Heart left ventricle (tissue), 16 donors: Measurements from ENCODE around the gene STUB1. TPM values are rescaled to one million over a fixed set of nuclear protein-coding genes. Genes with fewer than 3 reads are reported as not detected.

ENCODE experiments used
- ATAC-seq, 4 donors: fragments of 200-7000 bp; cut with Tn5 transposase; one replicate each; pipeline ENCODE4 v1.9.1; 2020 to 2022; ENCODE audit warnings: moderate library complexity in 4 of 4, mild to moderate bottlenecking in 3 of 4, moderate number of reproducible peaks in 1 of 4
- DNase-seq, 5 donors: peaks; one replicate each; pipeline ENCODE4 v3.0.0-alpha.2; 2020
- H3K27ac ChIP-seq, 12 donors: fragments of 200-600 bp; sonication (generic) in 4 of 12; one replicate each; pipeline versions ENCODE4 v1.5.0 to v1.8.0; 2016 to 2022; ENCODE audit warnings: mild to moderate bottlenecking in 2 of 12
- H3K27me3 ChIP-seq, 9 donors: fragments of 200-600 bp; sonication (generic) in 2 of 9; one replicate each; pipeline versions ENCODE4 v1.5.1 to v1.8.0; 2016 to 2022; ENCODE audit warnings: mild to moderate bottlenecking in 3 of 9
- H3K36me3 ChIP-seq, 9 donors: fragments of 200-600 bp; sonication (generic) in 2 of 9; one replicate each; pipeline versions ENCODE4 v1.5.0 to v1.8.0; 2018 to 2022; ENCODE audit warnings: mild to moderate bottlenecking in 2 of 9
- H3K4me1 ChIP-seq, 12 donors: fragments of 200-600 bp; sonication (generic) in 4 of 12; one replicate each; pipeline versions ENCODE4 v1.5.0 to v1.8.0; 2016 to 2022; ENCODE audit warnings: mild to moderate bottlenecking in 3 of 12
- H3K4me3 ChIP-seq, 12 donors: fragments of 200-600 bp; sonication (generic) in 4 of 12; one replicate each; pipeline versions ENCODE4 v1.5.0 to v1.8.0; 2017 to 2022; ENCODE audit warnings: mild to moderate bottlenecking in 9 of 12, moderate library complexity in 4 of 12
- H3K9me3 ChIP-seq, 12 donors: fragments of 200-600 bp; sonication (generic) in 4 of 12; one replicate each; pipeline versions ENCODE4 v1.5.0 to v1.8.0; 2016 to 2022; ENCODE audit warnings: mild to moderate bottlenecking in 1 of 12
- CTCF ChIP-seq, 12 donors: fragments of 200-600 bp; sonication (generic) in 4 of 12; IDR thresholded peaks; one replicate each; pipeline versions ENCODE4 v1.5.0 to v1.8.0; 2018 to 2022; ENCODE audit warnings: antibody characterized with exemption in 12 of 12, mild to moderate bottlenecking in 5 of 12
- POLR2A ChIP-seq, 2 donors: fragments of 450-650 bp; IDR thresholded peaks; one replicate each; pipeline ENCODE4 v1.6.1; 2017; ENCODE audit warnings: antibody characterized with exemption in 2 of 2, mild to moderate bottlenecking in 2 of 2, moderate library complexity in 2 of 2
- WGBS, 4 donors: extraction: QIAGEN DNeasy Blood & Tissue Kit in 2 of 4; methylation state at CpG; one replicate each; pipeline versions ENCODE4 v1.1.5 to v1.1.7; 2013 to 2018; 5-methylcytosine and 5-hydroxymethylcytosine counted together
- intact Hi-C, 10 donors: fragments of 100-400 bp; cut with DNase I; formaldehyde crosslinking; loops; one replicate each; pipeline versions ENCODE4 v1.11.1 to v1.14.2; 2022
- polyA plus RNA-seq, 2 donors: library from polyadenylated mRNA; stranded (reverse); fragments of 200-250 nt; gene quantifications; one replicate each; pipeline ENCODE4 v1.2.3, GENCODE V29; 2013
- total RNA-seq, 9 donors: library from RNA; depleted of rRNA in 2 of 9; stranded (reverse); fragments of >200 nt in 2 of 9; fragmentation: NEBNext Ultra II Directional in 3 of 9; extraction: Animal tissue kit (Norgen Biotek cat#: 25700) in 3 of 9; gene quantifications; one replicate each; pipeline versions ENCODE4 v1.1.0 to v1.2.4, GENCODE V29; 2016 to 2023
- donor health status: ischemic (EF 13 %, LVEDD 7.1; RV severe dilation, severe dysfunction).
- donor health status: healthy with polysubstance abuse.
- donor health status: DM: no; HTN: yes; CAD: no.
- donor health status: DM: no; HTN: no; CAD: no.
- donor health status: ischemic (EF 25% LVEDD 6.9; RV normal size, moderate dysfunction).
- donor health status: ischemic (EF 25% LVEDD 5.7; RV mildly dilated, moderate dysfunction).
- donor health status: healthy.
- donor health status: DM: yes; HTN: yes; CAD: no.
- donor health status: ischemic (EF 35%, LVEDD 5.7; RV mildly dilated, moderate dysfunction).
- donor health status: nonischemic (EF 11% LVEDD 7.7; RV severe dilation, severe dysfunction).
- donor health status: DM: yes; HTN: yes; CAD: no.
- donor health status: PGD.
- donor health status: ischemic (EF 29% LVEDD 5.4; RV normal size, mild dysfunction).
- donor health status: nonischemic (EF 23%, LVEDD 6.1; RV moderate dilation, normal function).

The STUB1 gene
- total and polyA plus RNA-seq, 11 donors, result 93.7 to 198 (median 116) TPM

GRCh38 chr16:670485-671352 is 9.5 kb upstream of the STUB1 start:
- WGBS, 4 donors, result 87 to 91% (median 89%) methylated on average over 25 to 52 of the region's 52 CpGs
- TF ChIP-seq CTCF (IDR thresholded peaks at IDR 0.05) (no peak), POLR2A (IDR thresholded peaks at IDR 0.05) (no peak)
- Histone ChIP-seq H3K27me3 (no peaks in the 10 kb centered on the region), H3K36me3 (peaks cover 0 to 53% (median 47%) of the 10 kb centered on the region in 9 donors), H3K9me3 (no peaks in the 10 kb centered on the region), H3K4me3 (no peak overlapping the region), H3K27ac (no peak overlapping the region), H3K4me1 (peaks cover 6 to 40% (median 27%) of the 10 kb centered on the region in 12 donors)
- ATAC-seq, result no peak
- intact Hi-C loops, result no loop called here
- DNase-seq, result no peak

- no peak overlapping the region for H3K27ac ChIP-seq
- H3K4me1 ChIP-seq, result peaks cover 6 to 43% (median 27%) of the 10 kb centered on the region in 12 donors
- ATAC-seq, result no peak
- no peak for TF ChIP-seq CTCF (IDR thresholded peaks at IDR 0.05)
- TF ChIP-seq POLR2A (IDR thresholded peaks at IDR 0.05), result no peak
- H3K27me3 ChIP-seq, result no peaks in the 10 kb centered on the region
- H3K4me3 ChIP-seq, result no peak overlapping the region
- H3K36me3 ChIP-seq, result peaks cover 0 to 53% (median 47%) of the 10 kb centered on the region in 9 donors
- H3K9me3 ChIP-seq, result no peaks in the 10 kb centered on the region
- WGBS, 4 donors, result 80 to 91% (median 86%) methylated on average over 27 to 40 of the region's 40 CpGs
- intact Hi-C loops, result no loop called here
- DNase-seq, result no peak
These were observed 8.7 kb upstream of the STUB1 start for GRCh38 chr16:671353-672131.

- Histone ChIP-seq H3K9me3 (no peaks in the 10 kb centered on the region), H3K27ac (no peak overlapping the region), H3K36me3 (peaks cover 0 to 53% (median 47%) of the 10 kb centered on the region in 9 donors), H3K27me3 (no peaks in the 10 kb centered on the region), H3K4me3 (no peak overlapping the region), H3K4me1 (peaks cover 4 to 40% (median 24%) of the 10 kb centered on the region in 12 donors)
- no peak for DNase-seq
- no peak for TF ChIP-seq CTCF (IDR thresholded peaks at IDR 0.05)
- ATAC-seq, result no peak
- WGBS, 4 donors, result 89 to 94% (median 91%) methylated on average over 17 to 19 of the region's 19 CpGs
- intact Hi-C loops, result no loop called here
These were observed 7.8 kb upstream of the STUB1 start for GRCh38 chr16:672371-672770.

- Histone ChIP-seq H3K9me3 (no peaks in the 10 kb centered on the region), H3K27me3 (no peaks in the 10 kb centered on the region), H3K27ac (no peak overlapping the region), H3K4me3 (no peak overlapping the region), H3K36me3 (peaks cover 0 to 53% (median 47%) of the 10 kb centered on the region in 9 donors), H3K4me1 (peaks cover 3 to 37% (median 20%) of the 10 kb centered on the region in 12 donors)
- DNase-seq (no peak), ATAC-seq (no peak)
- no peak for TF ChIP-seq POLR2A (IDR thresholded peaks at IDR 0.05)
- no peak for TF ChIP-seq CTCF (IDR thresholded peaks at IDR 0.05)
- 91 to 94% (median 92%) methylated on average over 17 to 21 of the region's 21 CpGs for whole genome bisulfite sequencing, 4 donors
- intact Hi-C loops, result no loop called here
These were observed 7.4 kb upstream of the STUB1 start for GRCh38 chr16:672851-673250.
